ENCODE measurements around the gene PRPSAP1.

PRPSAP1 gene

GRCh38 chr17:76390003-76390421 lies 36.3 kb upstream of the PRPSAP1 start:
- Histone ChIP-seq H3K27ac (ENCODE audit: low read depth in 2 of 2, low read length in 2 of 2) (no peak overlapping the region), H3K9me3 (ENCODE audit: control insufficient read depth in 2 of 2, low read length in 2 of 2) (no peaks in the 10 kb centered on the region), H3K36me3 (ENCODE audit: control insufficient read depth in 2 of 2, insufficient read depth in 2 of 2, low read length in 2 of 2) (peaks cover 10 to 14% of the 10 kb centered on the region in 2 donors), H3K4me3 (ENCODE audit: low read length in 2 of 2) (no peak overlapping the region), H3K9ac (ENCODE audit: low read depth in 1 of 2, low read length in 2 of 2) (no peak overlapping the region), H3K27me3 (ENCODE audit: control insufficient read depth in 2 of 2, insufficient read depth in 2 of 2, low read length in 2 of 2) (no peaks in the 10 kb centered on the region), H3K4me1 (ENCODE audit: control insufficient read depth in 2 of 2, insufficient read depth in 2 of 2, low read length in 2 of 2) (peaks cover 12 to 13% of the 10 kb centered on the region in 2 donors)

- no peak overlapping the region for H3K9ac ChIP-seq (ENCODE audit: low read depth in 1 of 2, low read length in 2 of 2)
- H3K27ac ChIP-seq (ENCODE audit: low read depth in 2 of 2, low read length in 2 of 2): no peak overlapping the region
- H3K27me3 ChIP-seq (ENCODE audit: control insufficient read depth in 2 of 2, insufficient read depth in 2 of 2, low read length in 2 of 2): no peaks in the 10 kb centered on the region
- no peaks in the 10 kb centered on the region for H3K9me3 ChIP-seq (ENCODE audit: control insufficient read depth in 2 of 2, low read length in 2 of 2)
- peaks cover 7 to 13% of the 10 kb centered on the region in 2 donors for H3K36me3 ChIP-seq (ENCODE audit: control insufficient read depth in 2 of 2, insufficient read depth in 2 of 2, low read length in 2 of 2)
- peaks cover 16 to 19% of the 10 kb centered on the region in 2 donors for H3K4me1 ChIP-seq (ENCODE audit: control insufficient read depth in 2 of 2, insufficient read depth in 2 of 2, low read length in 2 of 2)
- no peak overlapping the region for H3K4me3 ChIP-seq (ENCODE audit: low read length in 2 of 2)
These were observed 35.5 kb upstream of the PRPSAP1 start for GRCh38 chr17:76388966-76389888.

GRCh38 chr17:76386966-76387765 lies 33.5 kb upstream of the PRPSAP1 start:
- Histone ChIP-seq H3K27ac (ENCODE audit: low read depth in 2 of 2, low read length in 2 of 2) (no peak overlapping the region), H3K9ac (ENCODE audit: low read depth in 1 of 2, low read length in 2 of 2) (no peak overlapping the region), H3K9me3 (ENCODE audit: control insufficient read depth in 2 of 2, low read length in 2 of 2) (no peaks in the 10 kb centered on the region), H3K4me3 (ENCODE audit: low read length in 2 of 2) (no peak overlapping the region), H3K27me3 (ENCODE audit: control insufficient read depth in 2 of 2, insufficient read depth in 2 of 2, low read length in 2 of 2) (peaks cover 0 to 2% of the 10 kb centered on the region in 2 donors), H3K36me3 (ENCODE audit: control insufficient read depth in 2 of 2, insufficient read depth in 2 of 2, low read length in 2 of 2) (peaks cover 3 to 4% of the 10 kb centered on the region in 2 donors), H3K4me1 (ENCODE audit: control insufficient read depth in 2 of 2, insufficient read depth in 2 of 2, low read length in 2 of 2) (peaks cover 27 to 32% of the 10 kb centered on the region in 2 donors)

- no peaks in the 10 kb centered on the region for H3K9me3 ChIP-seq (ENCODE audit: control insufficient read depth in 2 of 2, low read length in 2 of 2)
- H3K27me3 ChIP-seq (ENCODE audit: control insufficient read depth in 2 of 2, insufficient read depth in 2 of 2, low read length in 2 of 2): peaks cover 0 to 2% of the 10 kb centered on the region in 2 donors
- H3K27ac ChIP-seq (ENCODE audit: low read depth in 2 of 2, low read length in 2 of 2): no peak overlapping the region
- H3K4me1 ChIP-seq (ENCODE audit: control insufficient read depth in 2 of 2, insufficient read depth in 2 of 2, low read length in 2 of 2): peaks cover 27 to 32% of the 10 kb centered on the region in 2 donors
- H3K36me3 ChIP-seq (ENCODE audit: control insufficient read depth in 2 of 2, insufficient read depth in 2 of 2, low read length in 2 of 2): peaks cover 0 to 3% of the 10 kb centered on the region in 2 donors
- H3K4me3 ChIP-seq (ENCODE audit: low read length in 2 of 2): peak overlapping the region; percentile 67 to 70
- peak overlapping the region; percentile 14 to 68 for H3K9ac ChIP-seq (ENCODE audit: low read depth in 1 of 2, low read length in 2 of 2)
These were observed 32.4 kb upstream of the PRPSAP1 start for GRCh38 chr17:76385892-76386786.

- peaks cover 27 to 32% of the 10 kb centered on the region in 2 donors for H3K4me1 ChIP-seq (ENCODE audit: control insufficient read depth in 2 of 2, insufficient read depth in 2 of 2, low read length in 2 of 2)
- H3K4me3 ChIP-seq (ENCODE audit: low read length in 2 of 2): peak overlapping the region; percentile 67 to 70
- H3K27me3 ChIP-seq (ENCODE audit: control insufficient read depth in 2 of 2, insufficient read depth in 2 of 2, low read length in 2 of 2): peaks cover 0 to 2% of the 10 kb centered on the region in 2 donors
- peak overlapping the region; percentile 14 to 68 for H3K9ac ChIP-seq (ENCODE audit: low read depth in 1 of 2, low read length in 2 of 2)
- no peaks in the 10 kb centered on the region for H3K9me3 ChIP-seq (ENCODE audit: control insufficient read depth in 2 of 2, low read length in 2 of 2)
- H3K36me3 ChIP-seq (ENCODE audit: control insufficient read depth in 2 of 2, insufficient read depth in 2 of 2, low read length in 2 of 2): no peaks in the 10 kb centered on the region
- H3K27ac ChIP-seq (ENCODE audit: low read depth in 2 of 2, low read length in 2 of 2): no peak overlapping the region
These were observed 31.5 kb upstream of the PRPSAP1 start for GRCh38 chr17:76384987-76385891.

GRCh38 chr17:76384222-76384986 lies 30.7 kb upstream of the PRPSAP1 start, which contains the start of gene SPHK1:
Gene SPHK1 (plus strand): TSS chr17:76384609. CDS start chr17:76385645, 1,036 bp downstream.
- Histone ChIP-seq H3K27me3 (ENCODE audit: control insufficient read depth in 2 of 2, insufficient read depth in 2 of 2, low read length in 2 of 2) (peaks cover 0 to 2% of the 10 kb centered on the region in 2 donors), H3K4me3 (ENCODE audit: low read length in 2 of 2) (peak within 1 kb of the TSS; percentile 67 to 70), H3K36me3 (ENCODE audit: control insufficient read depth in 2 of 2, insufficient read depth in 2 of 2, low read length in 2 of 2) (no peaks in the 10 kb centered on the region), H3K9me3 (ENCODE audit: control insufficient read depth in 2 of 2, low read length in 2 of 2) (no peaks in the 10 kb centered on the region), H3K4me1 (ENCODE audit: control insufficient read depth in 2 of 2, insufficient read depth in 2 of 2, low read length in 2 of 2) (peaks cover 27 to 32% of the 10 kb centered on the region in 2 donors), H3K9ac (ENCODE audit: low read depth in 1 of 2, low read length in 2 of 2) (peak within 1 kb of the TSS; percentile 56 to 68), H3K27ac (ENCODE audit: low read depth in 2 of 2, low read length in 2 of 2) (peak within 1 kb of the TSS; percentile 48 to 56)

- H3K4me1 ChIP-seq (ENCODE audit: control insufficient read depth in 2 of 2, insufficient read depth in 2 of 2, low read length in 2 of 2): peaks cover 27 to 32% of the 10 kb centered on the region in 2 donors
- peak overlapping the region; percentile 48 to 56 for H3K27ac ChIP-seq (ENCODE audit: low read depth in 2 of 2, low read length in 2 of 2)
- peak overlapping the region; percentile 67 to 69 for H3K4me3 ChIP-seq (ENCODE audit: low read length in 2 of 2)
- H3K9me3 ChIP-seq (ENCODE audit: control insufficient read depth in 2 of 2, low read length in 2 of 2): no peaks in the 10 kb centered on the region
- H3K9ac ChIP-seq (ENCODE audit: low read depth in 1 of 2, low read length in 2 of 2): peak overlapping the region; percentile 56 to 63
- peaks cover 0 to 2% of the 10 kb centered on the region in 2 donors for H3K27me3 ChIP-seq (ENCODE audit: control insufficient read depth in 2 of 2, insufficient read depth in 2 of 2, low read length in 2 of 2)
- H3K36me3 ChIP-seq (ENCODE audit: control insufficient read depth in 2 of 2, insufficient read depth in 2 of 2, low read length in 2 of 2): no peaks in the 10 kb centered on the region
These were observed 30.0 kb upstream of the PRPSAP1 start for GRCh38 chr17:76383546-76384221.
